GM13976 (cell line): Measurements from ENCODE around the gene LMNTD1.
"Not testable (repeated sequence)": the region's sequence is repeated elsewhere in the genome, so short reads cannot be mapped to it uniquely, and the experiment has no call there.

Experiments used
- DNase-seq: peaks from one replicate; pipeline ENCODE4 v3.0.0; 2012; ENCODE audit warnings: low spot score
- CTCF ChIP-seq: IDR thresholded peaks from 2 replicates; pipeline ENCODE4 v1.5.1; 2012; ENCODE audit warnings: borderline replicate concordance, mild to moderate bottlenecking; ENCODE audit not compliant: insufficient read depth; ENCODE audit errors: extremely low read depth, missing control alignments, control extremely low read depth
- in situ Hi-C: fragments of 300-500 bp; cut with MboI; formaldehyde crosslinking; loops from one replicate; pipeline ENCODE4 v1.12.0; 2022; ENCODE audit warnings: low sequenced_read_pairs, mixed read lengths, inconsistent platforms; ENCODE audit not compliant: unreplicated experiment

LMNTD1 gene, protein sequence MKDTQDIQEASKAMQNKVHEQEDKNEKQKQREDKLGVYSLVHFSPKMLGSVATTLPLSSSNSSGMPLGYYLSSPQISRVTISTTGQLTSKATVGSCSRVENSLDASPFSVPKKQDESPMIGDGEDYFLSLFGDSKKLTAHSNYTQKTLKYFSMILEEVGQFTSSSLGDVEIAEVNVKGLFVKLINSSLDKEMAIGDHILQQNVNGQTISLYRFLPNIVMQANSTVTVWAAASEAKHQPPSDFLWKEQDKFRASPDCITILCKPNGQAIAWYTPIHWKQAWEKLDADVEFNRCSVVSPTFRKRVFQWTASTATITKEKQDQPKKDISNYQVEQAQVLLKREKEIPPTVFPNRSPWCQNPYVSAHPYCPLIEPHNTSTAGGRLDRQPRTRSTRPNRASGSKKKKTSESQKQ

GRCh38 chr12:25553098-25553497, at the start of gene LMNTD1:
TSS of gene LMNTD1 (minus strand) at chr12:25553283. CDS start at chr12:25552959, 324 bp downstream.
- TF ChIP-seq CTCF: no peak
- in situ Hi-C loops: no loop called here
- DNase-seq: no peak

GRCh38 chr12:25598956-25599355, 45.9 kb upstream of the LMNTD1 start:
- no peak for DNase-seq
- TF ChIP-seq CTCF: no peak
- in situ Hi-C loops: no loop called here

DNA sequence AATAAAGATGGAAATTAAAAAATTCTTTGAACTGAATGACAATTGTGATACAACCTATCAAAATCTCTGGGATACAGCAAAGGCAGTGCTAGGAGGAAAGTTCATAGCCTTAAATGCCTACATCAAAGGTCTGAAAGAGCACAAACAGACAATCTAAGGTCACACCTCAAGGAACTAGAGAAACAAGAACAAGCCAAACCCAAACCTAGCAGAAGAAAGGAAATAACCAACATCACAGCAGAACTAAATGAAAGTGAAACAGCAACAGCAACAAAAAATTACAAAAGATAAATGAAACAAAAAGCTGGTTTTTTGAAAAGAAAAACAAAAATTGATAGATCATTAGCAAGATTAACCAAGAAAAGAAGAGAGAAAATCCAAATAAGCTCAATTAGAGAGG, 42.4 kb upstream of the LMNTD1 start:
- DNase-seq, in situ Hi-C loops: not testable (repeated sequence)

DNA sequence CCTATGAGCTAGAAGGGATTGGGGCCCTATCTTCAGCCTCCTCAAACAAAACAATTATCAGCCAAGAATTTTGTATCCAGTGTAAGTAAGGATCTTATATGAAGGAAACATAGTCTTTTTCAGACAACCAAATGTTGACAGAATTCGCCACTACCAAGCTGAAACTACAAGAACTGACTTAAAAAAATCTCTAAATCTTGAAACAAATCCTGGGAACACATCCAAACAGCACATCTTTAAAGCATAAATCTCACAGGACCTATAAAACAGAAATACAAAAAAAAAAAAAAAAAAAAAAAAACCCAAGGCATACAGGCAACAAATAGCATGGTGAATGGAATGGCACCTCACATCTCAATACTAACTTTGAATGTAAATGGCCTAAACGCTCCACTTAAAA, 41.3 kb upstream of the LMNTD1 start:
- no peak for TF ChIP-seq CTCF
- no peak for DNase-seq
- in situ Hi-C loops: no loop called here

- DNase-seq: no peak
- in situ Hi-C loops: no loop called here
These were observed 39.8 kb upstream of the LMNTD1 start for GRCh38 chr12:25592725-25593495.

GRCh38 chr12:25591144-25591543, 38.1 kb upstream of the LMNTD1 start:
- no peak for TF ChIP-seq CTCF
- DNase-seq: no peak
- in situ Hi-C loops: no loop called here

More at GRCh38 chr12:25592725-25593495, 39.8 kb upstream of the LMNTD1 start:
- no peak for TF ChIP-seq CTCF
